ENCODE data around the gene OLFM4. TPM values are rescaled to one million over a fixed set of nuclear protein-coding genes. Genes with fewer than 3 reads are reported as not detected.

The OLFM4 gene
- total and polyA plus RNA-seq, 2 experiments from 2014 or later = not detected

DNA sequence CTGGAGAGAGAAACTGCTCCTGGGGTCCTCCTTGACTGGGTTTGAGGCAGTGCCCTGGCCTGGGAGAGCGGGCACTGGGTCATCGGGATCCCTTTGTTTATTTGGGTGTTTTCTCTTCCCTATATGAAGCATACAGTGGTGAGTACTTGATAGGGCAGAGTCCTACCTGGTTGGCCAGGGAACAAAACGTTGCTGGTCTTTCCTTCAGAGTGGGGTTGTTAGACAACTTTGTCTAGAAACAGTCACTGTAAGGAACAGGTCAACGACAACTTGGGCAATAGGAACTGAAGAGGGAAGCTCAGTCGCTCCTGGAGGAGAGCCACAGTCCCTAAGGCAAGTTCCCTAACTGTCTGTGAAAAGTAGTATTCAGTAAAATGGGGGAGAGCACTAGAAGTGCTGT is 550 bp upstream of the OLFM4 start:
- no peaks in the 10 kb centered on the region for H3K36me3 Mint-ChIP-seq (ENCODE audit: low read depth)
- no peak overlapping the region for H3K4me3 Mint-ChIP-seq
- Histone ChIP-seq H3K36me3 (ENCODE audit: insufficient read depth) (no peaks in the 10 kb centered on the region), H3K27me3 (ENCODE audit: insufficient read depth) (no peaks in the 10 kb centered on the region), H4K20me1 (replicated peaks; ENCODE audit: insufficient read depth) (no peaks in the 10 kb centered on the region), H3K4me2 (no peak overlapping the region), H2AFZ (no peak overlapping the region), H3K27ac (ENCODE audit: low read depth) (no peak overlapping the region), H3F3A (replicated peaks; ENCODE audit: low read depth) (no peaks in the 10 kb centered on the region), H3K4me1 (ENCODE audit: insufficient read depth) (peaks cover 7% of the 10 kb centered on the region), H3K9me2 (ENCODE audit: insufficient read depth) (no peaks in the 10 kb centered on the region), H3K4me3 (no peak overlapping the region), H3K79me2 (replicated peaks; ENCODE audit: insufficient read depth) (no peaks in the 10 kb centered on the region)
- peaks cover 13% of the 10 kb centered on the region; the same call in 2 of the 3 replicates for H3K4me1 Mint-ChIP-seq
- DNase-seq (ENCODE audit: low spot score) (no peak), ATAC-seq (no peak)
- H3K9me3 Mint-ChIP-seq = no peaks in the 10 kb centered on the region
- H3K27ac Mint-ChIP-seq = no peak overlapping the region
- H3K27me3 Mint-ChIP-seq (ENCODE audit: insufficient read depth, low read depth, poor library complexity) = no peaks in the 10 kb centered on the region
- TF ChIP-seq, protein P1, sequence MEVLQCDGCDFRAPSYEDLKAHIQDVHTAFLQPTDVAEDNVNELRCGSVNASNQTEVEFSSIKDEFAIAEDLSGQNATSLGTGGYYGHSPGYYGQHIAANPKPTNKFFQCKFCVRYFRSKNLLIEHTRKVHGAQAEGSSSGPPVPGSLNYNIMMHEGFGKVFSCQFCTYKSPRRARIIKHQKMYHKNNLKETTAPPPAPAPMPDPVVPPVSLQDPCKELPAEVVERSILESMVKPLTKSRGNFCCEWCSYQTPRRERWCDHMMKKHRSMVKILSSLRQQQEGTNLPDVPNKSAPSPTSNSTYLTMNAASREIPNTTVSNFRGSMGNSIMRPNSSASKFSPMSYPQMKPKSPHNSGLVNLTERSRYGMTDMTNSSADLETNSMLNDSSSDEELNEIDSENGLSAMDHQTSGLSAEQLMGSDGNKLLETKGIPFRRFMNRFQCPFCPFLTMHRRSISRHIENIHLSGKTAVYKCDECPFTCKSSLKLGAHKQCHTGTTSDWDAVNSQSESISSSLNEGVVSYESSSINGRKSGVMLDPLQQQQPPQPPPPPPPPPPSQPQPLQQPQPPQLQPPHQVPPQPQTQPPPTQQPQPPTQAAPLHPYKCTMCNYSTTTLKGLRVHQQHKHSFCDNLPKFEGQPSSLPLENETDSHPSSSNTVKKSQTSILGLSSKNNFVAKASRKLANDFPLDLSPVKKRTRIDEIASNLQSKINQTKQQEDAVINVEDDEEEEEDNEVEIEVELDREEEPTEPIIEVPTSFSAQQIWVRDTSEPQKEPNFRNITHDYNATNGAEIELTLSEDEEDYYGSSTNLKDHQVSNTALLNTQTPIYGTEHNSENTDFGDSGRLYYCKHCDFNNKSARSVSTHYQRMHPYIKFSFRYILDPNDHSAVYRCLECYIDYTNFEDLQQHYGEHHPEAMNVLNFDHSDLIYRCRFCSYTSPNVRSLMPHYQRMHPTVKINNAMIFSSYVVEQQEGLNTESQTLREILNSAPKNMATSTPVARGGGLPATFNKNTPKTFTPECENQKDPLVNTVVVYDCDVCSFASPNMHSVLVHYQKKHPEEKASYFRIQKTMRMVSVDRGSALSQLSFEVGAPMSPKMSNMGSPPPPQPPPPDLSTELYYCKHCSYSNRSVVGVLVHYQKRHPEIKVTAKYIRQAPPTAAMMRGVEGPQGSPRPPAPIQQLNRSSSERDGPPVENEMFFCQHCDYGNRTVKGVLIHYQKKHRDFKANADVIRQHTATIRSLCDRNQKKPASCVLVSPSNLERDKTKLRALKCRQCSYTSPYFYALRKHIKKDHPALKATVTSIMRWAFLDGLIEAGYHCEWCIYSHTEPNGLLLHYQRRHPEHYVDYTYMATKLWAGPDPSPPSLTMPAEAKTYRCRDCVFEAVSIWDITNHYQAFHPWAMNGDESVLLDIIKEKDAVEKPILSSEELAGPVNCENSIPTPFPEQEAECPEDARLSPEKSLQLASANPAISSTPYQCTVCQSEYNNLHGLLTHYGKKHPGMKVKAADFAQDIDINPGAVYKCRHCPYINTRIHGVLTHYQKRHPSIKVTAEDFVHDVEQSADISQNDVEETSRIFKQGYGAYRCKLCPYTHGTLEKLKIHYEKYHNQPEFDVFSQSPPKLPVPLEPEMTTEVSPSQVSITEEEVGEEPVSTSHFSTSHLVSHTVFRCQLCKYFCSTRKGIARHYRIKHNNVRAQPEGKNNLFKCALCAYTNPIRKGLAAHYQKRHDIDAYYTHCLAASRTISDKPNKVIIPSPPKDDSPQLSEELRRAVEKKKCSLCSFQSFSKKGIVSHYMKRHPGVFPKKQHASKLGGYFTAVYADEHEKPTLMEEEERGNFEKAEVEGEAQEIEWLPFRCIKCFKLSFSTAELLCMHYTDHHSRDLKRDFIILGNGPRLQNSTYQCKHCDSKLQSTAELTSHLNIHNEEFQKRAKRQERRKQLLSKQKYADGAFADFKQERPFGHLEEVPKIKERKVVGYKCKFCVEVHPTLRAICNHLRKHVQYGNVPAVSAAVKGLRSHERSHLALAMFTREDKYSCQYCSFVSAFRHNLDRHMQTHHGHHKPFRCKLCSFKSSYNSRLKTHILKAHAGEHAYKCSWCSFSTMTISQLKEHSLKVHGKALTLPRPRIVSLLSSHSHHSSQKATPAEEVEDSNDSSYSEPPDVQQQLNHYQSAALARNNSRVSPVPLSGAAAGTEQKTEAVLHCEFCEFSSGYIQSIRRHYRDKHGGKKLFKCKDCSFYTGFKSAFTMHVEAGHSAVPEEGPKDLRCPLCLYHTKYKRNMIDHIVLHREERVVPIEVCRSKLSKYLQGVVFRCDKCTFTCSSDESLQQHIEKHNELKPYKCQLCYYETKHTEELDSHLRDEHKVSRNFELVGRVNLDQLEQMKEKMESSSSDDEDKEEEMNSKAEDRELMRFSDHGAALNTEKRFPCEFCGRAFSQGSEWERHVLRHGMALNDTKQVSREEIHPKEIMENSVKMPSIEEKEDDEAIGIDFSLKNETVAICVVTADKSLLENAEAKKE (CRISPR knock-in tag; IDR thresholded peaks at IDR 0.05) = no peak
- no peak for TF ChIP-seq CREB1 (CRISPR knock-in tag; IDR thresholded peaks at IDR 0.05; ENCODE audit: low read depth)
- TF ChIP-seq JUNB (IDR thresholded peaks at IDR 0.05; ENCODE audit: unreplicated experiment) = no peak
- no peak for TF ChIP-seq ZNF114 (CRISPR knock-in tag; IDR thresholded peaks at IDR 0.05)
- TF ChIP-seq ZNF331 (CRISPR knock-in tag; IDR thresholded peaks at IDR 0.05; ENCODE audit: low read depth) = no peak
- TF ChIP-seq, protein P2, sequence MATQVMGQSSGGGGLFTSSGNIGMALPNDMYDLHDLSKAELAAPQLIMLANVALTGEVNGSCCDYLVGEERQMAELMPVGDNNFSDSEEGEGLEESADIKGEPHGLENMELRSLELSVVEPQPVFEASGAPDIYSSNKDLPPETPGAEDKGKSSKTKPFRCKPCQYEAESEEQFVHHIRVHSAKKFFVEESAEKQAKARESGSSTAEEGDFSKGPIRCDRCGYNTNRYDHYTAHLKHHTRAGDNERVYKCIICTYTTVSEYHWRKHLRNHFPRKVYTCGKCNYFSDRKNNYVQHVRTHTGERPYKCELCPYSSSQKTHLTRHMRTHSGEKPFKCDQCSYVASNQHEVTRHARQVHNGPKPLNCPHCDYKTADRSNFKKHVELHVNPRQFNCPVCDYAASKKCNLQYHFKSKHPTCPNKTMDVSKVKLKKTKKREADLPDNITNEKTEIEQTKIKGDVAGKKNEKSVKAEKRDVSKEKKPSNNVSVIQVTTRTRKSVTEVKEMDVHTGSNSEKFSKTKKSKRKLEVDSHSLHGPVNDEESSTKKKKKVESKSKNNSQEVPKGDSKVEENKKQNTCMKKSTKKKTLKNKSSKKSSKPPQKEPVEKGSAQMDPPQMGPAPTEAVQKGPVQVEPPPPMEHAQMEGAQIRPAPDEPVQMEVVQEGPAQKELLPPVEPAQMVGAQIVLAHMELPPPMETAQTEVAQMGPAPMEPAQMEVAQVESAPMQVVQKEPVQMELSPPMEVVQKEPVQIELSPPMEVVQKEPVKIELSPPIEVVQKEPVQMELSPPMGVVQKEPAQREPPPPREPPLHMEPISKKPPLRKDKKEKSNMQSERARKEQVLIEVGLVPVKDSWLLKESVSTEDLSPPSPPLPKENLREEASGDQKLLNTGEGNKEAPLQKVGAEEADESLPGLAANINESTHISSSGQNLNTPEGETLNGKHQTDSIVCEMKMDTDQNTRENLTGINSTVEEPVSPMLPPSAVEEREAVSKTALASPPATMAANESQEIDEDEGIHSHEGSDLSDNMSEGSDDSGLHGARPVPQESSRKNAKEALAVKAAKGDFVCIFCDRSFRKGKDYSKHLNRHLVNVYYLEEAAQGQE (IDR thresholded peaks at IDR 0.05; ENCODE audit: unreplicated experiment) = no peak
